Omental fat pad (tissue), 4 donors: ENCODE data around the gene PON1. TPM values are rescaled to one million over a fixed set of nuclear protein-coding genes. Genes with fewer than 3 reads are reported as not detected.

ENCODE experiments used
- ATAC-seq: fragments of 150-250 bp; one replicate; pipeline ENCODE4 v1.9.1; 2016; ENCODE audit warnings: mild to moderate bottlenecking, moderate library complexity; ENCODE audit not compliant: low FRiP score
- DNase-seq: peaks from one replicate; pipeline ENCODE4 v3.0.0-alpha.2; 2019; ENCODE audit warnings: low spot score
- total RNA-seq, 4 donors: library from RNA; depleted of rRNA; stranded (reverse); fragments of >200 nt; gene quantifications; one replicate each; pipeline ENCODE4 v1.1.0, GENCODE V29; 2016
- TF ChIP-seq, protein P1 (sequence below), 3 donors: fragments of 450-650 bp; IDR thresholded peaks; one replicate each; pipeline ENCODE4 v1.5.1; 2016 to 2017; ENCODE audit warnings: antibody characterized with exemption in 3 of 3, mild to moderate bottlenecking in 3 of 3, moderate library complexity in 2 of 3

Gene PON1
- total RNA-seq, 4 donors from 2014 or later = 0.38 to 2.0 TPM; not detected in 2

- DNase-seq (no peak), ATAC-seq (no peak)
- TF ChIP-seq, protein P1, sequence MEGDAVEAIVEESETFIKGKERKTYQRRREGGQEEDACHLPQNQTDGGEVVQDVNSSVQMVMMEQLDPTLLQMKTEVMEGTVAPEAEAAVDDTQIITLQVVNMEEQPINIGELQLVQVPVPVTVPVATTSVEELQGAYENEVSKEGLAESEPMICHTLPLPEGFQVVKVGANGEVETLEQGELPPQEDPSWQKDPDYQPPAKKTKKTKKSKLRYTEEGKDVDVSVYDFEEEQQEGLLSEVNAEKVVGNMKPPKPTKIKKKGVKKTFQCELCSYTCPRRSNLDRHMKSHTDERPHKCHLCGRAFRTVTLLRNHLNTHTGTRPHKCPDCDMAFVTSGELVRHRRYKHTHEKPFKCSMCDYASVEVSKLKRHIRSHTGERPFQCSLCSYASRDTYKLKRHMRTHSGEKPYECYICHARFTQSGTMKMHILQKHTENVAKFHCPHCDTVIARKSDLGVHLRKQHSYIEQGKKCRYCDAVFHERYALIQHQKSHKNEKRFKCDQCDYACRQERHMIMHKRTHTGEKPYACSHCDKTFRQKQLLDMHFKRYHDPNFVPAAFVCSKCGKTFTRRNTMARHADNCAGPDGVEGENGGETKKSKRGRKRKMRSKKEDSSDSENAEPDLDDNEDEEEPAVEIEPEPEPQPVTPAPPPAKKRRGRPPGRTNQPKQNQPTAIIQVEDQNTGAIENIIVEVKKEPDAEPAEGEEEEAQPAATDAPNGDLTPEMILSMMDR (IDR thresholded peaks at IDR 0.05) = no peak
Observed at GRCh38 chr7:95304990-95305389, 19.3 kb downstream of the PON1 start.

DNA sequence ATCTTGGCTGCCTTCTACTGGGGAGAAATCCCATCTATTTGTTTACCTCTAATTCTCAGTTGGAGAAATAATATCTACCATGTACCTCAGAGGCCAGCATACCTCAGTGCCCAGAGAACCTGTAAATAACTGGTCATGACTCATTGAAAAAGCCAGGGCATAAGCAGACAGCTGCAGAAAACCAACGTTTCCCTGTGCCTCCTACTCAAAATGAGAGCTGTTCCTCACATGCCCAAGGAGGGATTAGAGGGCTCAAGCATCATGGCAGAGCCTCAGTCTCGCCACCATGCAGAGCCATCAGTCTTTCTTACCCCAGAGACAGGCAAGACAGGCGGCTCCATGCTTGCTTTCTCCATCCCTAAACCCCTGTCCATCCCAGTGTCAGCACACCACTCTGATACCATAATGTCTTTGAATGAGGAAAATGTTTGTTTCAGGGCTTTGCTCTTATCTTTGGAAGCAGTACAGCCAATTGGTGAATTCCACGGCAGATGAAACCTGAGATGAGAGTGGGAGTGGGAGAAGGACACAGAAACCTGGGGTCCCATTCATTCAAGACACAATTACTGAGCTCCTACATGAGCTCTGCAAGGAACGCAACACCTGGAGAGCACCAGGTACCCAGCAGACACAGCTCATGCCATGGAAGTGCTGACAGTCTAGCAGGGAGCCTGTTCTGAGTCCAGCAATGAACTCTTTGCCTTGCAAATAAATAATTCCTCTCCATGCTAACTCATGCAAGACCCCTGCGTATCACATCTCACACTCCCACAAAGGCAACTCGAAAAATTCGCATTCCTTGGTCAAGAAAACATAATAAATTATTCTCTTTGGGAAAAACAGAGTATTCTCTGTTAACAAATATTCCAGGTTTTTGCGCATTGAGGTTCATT, 21.1 kb downstream of the PON1 start:
- TF ChIP-seq, protein P1 (IDR thresholded peaks at IDR 0.05) = no peak
- no peak for DNase-seq
- no peak for ATAC-seq

DNA sequence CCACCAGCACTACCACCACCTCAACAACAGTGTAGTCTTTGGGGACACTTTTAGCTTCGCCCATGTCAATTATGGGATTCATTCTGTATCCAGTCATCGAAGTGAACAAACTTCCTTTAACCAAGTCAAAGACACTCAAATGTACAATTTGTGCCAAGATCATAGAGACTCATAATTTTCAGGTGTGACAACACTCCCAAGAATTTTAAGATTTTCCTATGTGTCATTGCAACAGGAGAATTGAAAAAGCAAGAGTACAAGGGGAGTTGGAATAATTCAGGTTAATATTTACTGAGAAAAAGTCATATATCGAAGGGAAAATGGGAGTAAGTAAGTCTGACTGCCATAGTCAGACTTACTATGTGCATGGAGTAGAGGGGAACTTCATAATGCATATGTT, 26.2 kb downstream of the PON1 start:
- TF ChIP-seq, protein P1 (IDR thresholded peaks at IDR 0.05) = no peak
- ATAC-seq = no peak

GRCh38 chr7:95297041-95297440, 27.3 kb downstream of the PON1 start:
- ATAC-seq (no peak), DNase-seq (no peak)
- TF ChIP-seq, protein P1 (IDR thresholded peaks at IDR 0.05) = no peak

More for the DNA sequence above, 26.2 kb downstream of the PON1 start:
- no peak for DNase-seq

- ATAC-seq (no peak), DNase-seq (no peak)
- TF ChIP-seq, protein P1 (IDR thresholded peaks at IDR 0.05) = no peak
Observed at GRCh38 chr7:95296456-95296855, 27.9 kb downstream of the PON1 start.

GRCh38 chr7:95295397-95295796, 28.9 kb downstream of the PON1 start:
- no peak for DNase-seq
- TF ChIP-seq, protein P1 (IDR thresholded peaks at IDR 0.05) = no peak
- ATAC-seq = no peak
